Tibial artery (tissue), 4 donors: ENCODE measurements around the gene NANS.
A peak's percentile ranks its signal among the peaks of the same experiment; 100 is the strongest.

Experiments used
- DNase-seq, 2 donors: peaks; one replicate each; pipeline ENCODE4 v3.0.0-alpha.2; 2019
- H3K27ac ChIP-seq, 2 donors: fragments of 200-600 bp; sonication (generic) in 1 of 2; 1 replicate in 1 of 2; 2 replicates in 1 of 2; pipeline ENCODE4 v1.5.1; 2018 to 2019; ENCODE audit warnings: mild to moderate bottlenecking in 1 of 2
- H3K27me3 ChIP-seq, 2 donors: fragments of 200-600 bp; sonication (generic) in 1 of 2; one replicate each; pipeline versions ENCODE4 v1.5.1 to v1.6.0; 2016 to 2019
- H3K36me3 ChIP-seq, 3 donors: fragments of 200-600 bp; sonication (generic) in 2 of 3; one replicate each; pipeline ENCODE4 v1.5.1; 2016 to 2019; ENCODE audit warnings: mild to moderate bottlenecking in 2 of 3
- H3K4me1 ChIP-seq, 4 donors: fragments of 200-600 bp; sonication (generic) in 2 of 4; 1 replicate in 3 of 4; 2 replicates in 1 of 4; pipeline ENCODE4 v1.5.1; 2016 to 2019
- H3K4me3 ChIP-seq, 2 donors: fragments of 200-600 bp; sonication (generic) in 1 of 2; 1 replicate in 1 of 2; 2 replicates in 1 of 2; pipeline ENCODE4 v1.5.1; 2018 to 2019; ENCODE audit warnings: mild to moderate bottlenecking in 2 of 2
- H3K9me3 ChIP-seq, 3 donors: fragments of 200-600 bp; sonication (generic) in 1 of 3; one replicate each; pipeline ENCODE4 v1.5.1; 2016 to 2019
- CTCF ChIP-seq, 2 experiments: fragments of 200-600 bp in 1 of 2; fragments of 450-650 bp in 1 of 2; IDR thresholded peaks; one replicate each; pipeline ENCODE4 v1.5.1; 2017 to 2019; ENCODE audit warnings: antibody characterized with exemption in 2 of 2, mild to moderate bottlenecking in 1 of 2, moderate library complexity in 1 of 2
- intact Hi-C: fragments of 100-400 bp; cut with DNase I; formaldehyde crosslinking; loops from one replicate; pipeline ENCODE4 v1.15.0; 2023; ENCODE audit warnings: low total_unique reads

Gene NANS

GRCh38 chr9:98091735-98092612 lies 35.4 kb downstream of the NANS start:
- Histone ChIP-seq H3K4me1 (peaks cover 0 to 10% (median 9%) of the 10 kb centered on the region in 4 donors), H3K27me3 (peaks cover 0 to 22% of the 10 kb centered on the region in 2 donors), H3K9me3 (no peaks in the 10 kb centered on the region), H3K4me3 (no peak overlapping the region), H3K36me3 (no peaks in the 10 kb centered on the region), H3K27ac (no peak overlapping the region)
- TF ChIP-seq CTCF (IDR thresholded peaks at IDR 0.05) = no peak
- intact Hi-C loops = no loop called here
- DNase-seq = peak in 1 of 2 donors; percentile 29

- H3K27me3 ChIP-seq = peaks cover 0 to 22% of the 10 kb centered on the region in 2 donors
- H3K27ac ChIP-seq = no peak overlapping the region
- H3K9me3 ChIP-seq = no peaks in the 10 kb centered on the region
- DNase-seq = no peak
- H3K4me3 ChIP-seq = no peak overlapping the region
- no peaks in the 10 kb centered on the region for H3K36me3 ChIP-seq
- peaks cover 0 to 5% (median 5%) of the 10 kb centered on the region in 4 donors for H3K4me1 ChIP-seq
- intact Hi-C loops = no loop called here
- TF ChIP-seq CTCF (IDR thresholded peaks at IDR 0.05) = no peak
These were observed 36.0 kb downstream of the NANS start for GRCh38 chr9:98092613-98092931.

GRCh38 chr9:98094316-98094715 lies 37.8 kb downstream of the NANS start:
- DNase-seq = peak in 1 of 2 donors; percentile 58
- H3K4me3 ChIP-seq = no peak overlapping the region
- intact Hi-C loops = no loop called here

GRCh38 chr9:98094851-98095250 lies 38.3 kb downstream of the NANS start:
- DNase-seq = peak in 1 of 2 donors; percentile 60
- Histone ChIP-seq H3K9me3 (no peaks in the 10 kb centered on the region), H3K4me3 (no peak overlapping the region), H3K4me1 (peaks cover 0 to 3% (median 0%) of the 10 kb centered on the region in 4 donors), H3K27ac (no peak overlapping the region), H3K27me3 (peaks cover 0 to 15% of the 10 kb centered on the region in 2 donors), H3K36me3 (no peaks in the 10 kb centered on the region)
- no peak for TF ChIP-seq CTCF (IDR thresholded peaks at IDR 0.05)
- intact Hi-C loops = no loop called here

More at GRCh38 chr9:98094316-98094715, 37.8 kb downstream of the NANS start:
- Histone ChIP-seq H3K4me1 (peaks cover 0 to 3% (median 0%) of the 10 kb centered on the region in 4 donors), H3K27me3 (peaks cover 0 to 20% of the 10 kb centered on the region in 2 donors), H3K9me3 (no peaks in the 10 kb centered on the region), H3K36me3 (no peaks in the 10 kb centered on the region), H3K27ac (no peak overlapping the region)
- no peak for TF ChIP-seq CTCF (IDR thresholded peaks at IDR 0.05)

- no peaks in the 10 kb centered on the region for H3K36me3 ChIP-seq
- peaks cover 0 to 15% of the 10 kb centered on the region in 2 donors for H3K27me3 ChIP-seq
These were observed 38.9 kb downstream of the NANS start for GRCh38 chr9:98095401-98095800.

More at GRCh38 chr9:98095401-98095800, 38.9 kb downstream of the NANS start:
- H3K27ac ChIP-seq = no peak overlapping the region
- H3K4me1 ChIP-seq = peaks cover 0 to 3% (median 0%) of the 10 kb centered on the region in 4 donors
- no peak overlapping the region for H3K4me3 ChIP-seq
- no peaks in the 10 kb centered on the region for H3K9me3 ChIP-seq
- intact Hi-C loops = no loop called here
- no peak for TF ChIP-seq CTCF (IDR thresholded peaks at IDR 0.05)
- peak in 1 of 2 donors; percentile 43 for DNase-seq
